Loucy (cell line): ENCODE results near the gene SOCS6.

ENCODE experiments used
- H2AFZ ChIP-seq: fragments of 200-600 bp; sonication (generic); 2 replicates; pipeline ENCODE4 v1.6.0; 2016; ENCODE audit warnings: antibody characterized with exemption, mild to moderate bottlenecking, low read length, moderate library complexity
- H3F3A ChIP-seq: fragments of 200-600 bp; 2 replicates; pipeline ENCODE4 v1.6.0; 2016; ENCODE audit warnings: antibody characterized with exemption, low read depth, mild to moderate bottlenecking
- H3K27me3 ChIP-seq: fragments of 200-600 bp; sonication (generic); 2 replicates; pipeline ENCODE4 v1.6.1; 2014; ENCODE audit warnings: low read length, mild to moderate bottlenecking; ENCODE audit not compliant: insufficient read depth, poor library complexity, severe bottlenecking
- H3K36me3 ChIP-seq: fragments of 200-600 bp; sonication (generic); 2 replicates; pipeline ENCODE4 v1.6.1; 2016; ENCODE audit warnings: low read length; ENCODE audit not compliant: insufficient read depth
- H3K4me1 ChIP-seq: fragments of 200-600 bp; sonication (generic); 2 replicates; pipeline ENCODE4 v1.5.1; 2014; ENCODE audit warnings: low read length, mild to moderate bottlenecking; ENCODE audit not compliant: insufficient read depth, poor library complexity, severe bottlenecking
- H3K4me2 ChIP-seq: fragments of 200-600 bp; sonication (generic); 2 replicates; pipeline ENCODE4 v1.6.0; 2014; ENCODE audit warnings: antibody characterized with exemption, low read length, low read depth, mild to moderate bottlenecking; ENCODE audit not compliant: poor library complexity, severe bottlenecking
- H3K4me3 ChIP-seq: fragments of 200-600 bp; sonication (generic); 2 replicates; pipeline ENCODE4 v1.5.1; 2014; ENCODE audit warnings: low read length, mild to moderate bottlenecking, mixed read lengths; ENCODE audit not compliant: poor library complexity, severe bottlenecking
- H3K79me2 ChIP-seq: fragments of 200-600 bp; sonication (generic); 2 replicates; pipeline ENCODE4 v1.6.1; 2014; ENCODE audit warnings: low read length; ENCODE audit not compliant: insufficient read depth
- H3K9ac ChIP-seq: fragments of 200-600 bp; sonication (generic); 2 replicates; pipeline ENCODE4 v1.6.0; 2014; ENCODE audit warnings: mild to moderate bottlenecking, low read depth, low read length, moderate library complexity; ENCODE audit not compliant: poor library complexity, severe bottlenecking
- H3K9me2 ChIP-seq: fragments of 200-600 bp; sonication (generic); replicated peaks from 2 replicates; pipeline ENCODE4 v1.6.1; 2016; ENCODE audit warnings: low read depth, low read length, mixed read lengths
- H3K9me3 ChIP-seq: fragments of 200-600 bp; sonication (generic); 2 replicates; pipeline ENCODE4 v1.6.1; 2014; ENCODE audit warnings: mild to moderate bottlenecking, antibody characterized with exemption, low read length, low read depth; ENCODE audit not compliant: insufficient read depth
- H4K20me1 ChIP-seq: fragments of 200-600 bp; sonication (generic); 2 replicates; pipeline ENCODE4 v1.6.0; 2014; ENCODE audit warnings: antibody characterized with exemption, low read length, mild to moderate bottlenecking; ENCODE audit not compliant: insufficient read depth, poor library complexity, severe bottlenecking
- EZH2phosphoT487 ChIP-seq: fragments of 200-600 bp; IDR thresholded peaks from 2 replicates; pipeline ENCODE4 v1.6.1; 2018; ENCODE audit warnings: antibody characterized with exemption, mild to moderate bottlenecking, moderate library complexity, borderline replicate concordance
- TF ChIP-seq, protein P1 (sequence below): fragments of 200-600 bp; sonication (generic); conservative IDR thresholded peaks from 2 replicates; pipeline ENCODE4 v1.5.1; 2014; ENCODE audit warnings: mild to moderate bottlenecking, antibody characterized with exemption, low read length

The SOCS6 gene

DNA sequence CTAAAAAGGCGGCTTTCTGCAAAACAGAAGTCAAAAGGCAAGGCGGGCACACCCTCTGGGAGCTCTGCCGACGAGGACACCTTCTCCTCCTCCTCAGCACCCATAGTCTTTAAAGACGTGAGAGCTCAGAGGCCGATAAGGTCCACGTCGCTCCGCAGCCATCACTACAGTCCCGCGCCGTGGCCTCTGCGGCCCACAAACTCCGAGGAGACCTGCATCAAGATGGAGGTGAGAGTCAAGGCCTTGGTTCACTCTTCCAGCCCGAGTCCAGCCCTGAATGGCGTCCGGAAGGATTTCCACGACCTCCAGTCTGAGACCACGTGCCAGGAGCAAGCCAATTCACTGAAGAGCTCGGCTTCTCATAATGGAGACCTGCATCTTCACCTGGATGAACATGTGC lies 36.1 kb downstream of the SOCS6 start:
- Histone ChIP-seq H3K4me2 (no peak overlapping the region), H3K9me2 (no peaks in the 10 kb centered on the region), H4K20me1 (no peaks in the 10 kb centered on the region), H3K27me3 (no peaks in the 10 kb centered on the region), H3K79me2 (no peaks in the 10 kb centered on the region), H3F3A (no peaks in the 10 kb centered on the region), H3K9ac (no peak overlapping the region), H3K4me1 (no peaks in the 10 kb centered on the region), H2AFZ (no peak overlapping the region), H3K36me3 (no peaks in the 10 kb centered on the region), H3K4me3 (no peak overlapping the region), H3K9me3 (no peaks in the 10 kb centered on the region)
- TF ChIP-seq, protein P1, sequence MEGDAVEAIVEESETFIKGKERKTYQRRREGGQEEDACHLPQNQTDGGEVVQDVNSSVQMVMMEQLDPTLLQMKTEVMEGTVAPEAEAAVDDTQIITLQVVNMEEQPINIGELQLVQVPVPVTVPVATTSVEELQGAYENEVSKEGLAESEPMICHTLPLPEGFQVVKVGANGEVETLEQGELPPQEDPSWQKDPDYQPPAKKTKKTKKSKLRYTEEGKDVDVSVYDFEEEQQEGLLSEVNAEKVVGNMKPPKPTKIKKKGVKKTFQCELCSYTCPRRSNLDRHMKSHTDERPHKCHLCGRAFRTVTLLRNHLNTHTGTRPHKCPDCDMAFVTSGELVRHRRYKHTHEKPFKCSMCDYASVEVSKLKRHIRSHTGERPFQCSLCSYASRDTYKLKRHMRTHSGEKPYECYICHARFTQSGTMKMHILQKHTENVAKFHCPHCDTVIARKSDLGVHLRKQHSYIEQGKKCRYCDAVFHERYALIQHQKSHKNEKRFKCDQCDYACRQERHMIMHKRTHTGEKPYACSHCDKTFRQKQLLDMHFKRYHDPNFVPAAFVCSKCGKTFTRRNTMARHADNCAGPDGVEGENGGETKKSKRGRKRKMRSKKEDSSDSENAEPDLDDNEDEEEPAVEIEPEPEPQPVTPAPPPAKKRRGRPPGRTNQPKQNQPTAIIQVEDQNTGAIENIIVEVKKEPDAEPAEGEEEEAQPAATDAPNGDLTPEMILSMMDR = no peak
- no peak for TF ChIP-seq EZH2phosphoT487

DNA sequence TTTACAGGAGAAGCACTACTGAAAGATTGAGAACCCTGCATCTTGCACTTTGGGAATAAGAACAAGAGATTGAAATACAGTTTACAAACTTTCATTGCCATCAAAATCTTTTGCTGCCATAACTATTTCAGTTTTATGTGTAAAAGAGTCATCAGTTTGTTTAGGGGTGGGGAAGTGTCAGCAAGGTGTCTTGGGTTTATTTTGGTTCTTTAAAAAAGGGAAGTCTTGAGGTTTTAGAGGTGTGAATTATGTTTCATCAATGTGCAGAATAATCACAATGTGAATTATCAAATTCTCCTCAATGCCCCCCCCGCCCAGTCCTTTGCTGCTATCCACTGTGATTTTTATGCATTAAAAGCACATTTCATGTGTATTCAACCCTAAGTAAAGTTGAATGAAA lies 37.4 kb downstream of the SOCS6 start:
- Histone ChIP-seq H3F3A (no peaks in the 10 kb centered on the region), H3K9ac (no peak overlapping the region), H2AFZ (no peak overlapping the region), H3K27me3 (no peaks in the 10 kb centered on the region), H3K9me2 (no peaks in the 10 kb centered on the region), H3K36me3 (no peaks in the 10 kb centered on the region), H3K4me3 (no peak overlapping the region), H3K79me2 (no peaks in the 10 kb centered on the region), H4K20me1 (no peaks in the 10 kb centered on the region), H3K4me1 (no peaks in the 10 kb centered on the region), H3K4me2 (no peak overlapping the region), H3K9me3 (no peaks in the 10 kb centered on the region)
- TF ChIP-seq EZH2phosphoT487 = no peak
- TF ChIP-seq, protein P1 = no peak

DNA sequence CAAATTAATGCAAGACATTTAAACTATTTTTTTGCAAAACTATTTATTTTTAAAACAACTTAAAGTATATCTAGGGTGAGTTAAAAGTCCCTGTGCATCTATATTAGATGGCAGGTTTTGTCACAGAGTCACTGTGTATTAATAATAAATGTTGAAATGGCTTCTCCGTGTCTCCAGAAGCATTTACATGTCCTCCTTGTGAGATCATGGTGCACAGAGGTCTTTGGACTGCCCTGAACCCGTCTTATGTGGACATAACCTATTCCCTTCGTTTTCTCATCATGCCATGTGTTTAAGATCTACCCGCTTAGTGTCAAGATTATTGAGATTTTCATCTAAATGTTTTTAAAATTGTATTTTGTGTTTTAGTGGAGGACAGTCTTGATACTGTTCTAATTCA lies 39.3 kb downstream of the SOCS6 start:
- Histone ChIP-seq H3K79me2 (no peaks in the 10 kb centered on the region), H2AFZ (no peak overlapping the region), H3K36me3 (no peaks in the 10 kb centered on the region), H3K4me2 (no peak overlapping the region), H4K20me1 (no peaks in the 10 kb centered on the region), H3K4me1 (no peaks in the 10 kb centered on the region), H3K9ac (no peak overlapping the region), H3F3A (no peaks in the 10 kb centered on the region), H3K9me2 (no peaks in the 10 kb centered on the region), H3K4me3 (no peak overlapping the region), H3K9me3 (no peaks in the 10 kb centered on the region), H3K27me3 (no peaks in the 10 kb centered on the region)
- no peak for TF ChIP-seq EZH2phosphoT487
- TF ChIP-seq, protein P1 = no peak
